GM12865 (cell line): ENCODE data around the gene GOLPH3.
A peak's percentile ranks its signal among the peaks of the same experiment; 100 is the strongest.
"Not testable (repeated sequence)": the region's sequence is repeated elsewhere in the genome, so short reads cannot be mapped to it uniquely, and the experiment has no call there.

Source experiments
- DNase-seq: peaks from one replicate; pipeline ENCODE4 v3.0.0; 2010; ENCODE audit warnings: low read depth
- H3K4me3 ChIP-seq: 2 replicates; pipeline ENCODE4 v1.5.1; 2011; ENCODE audit warnings: mild to moderate bottlenecking, low read depth, low read length, control low read depth
- CTCF ChIP-seq: IDR thresholded peaks from 2 replicates; pipeline ENCODE4 v1.5.1; 2011; ENCODE audit warnings: low read length, control low read depth, low read depth, inconsistent platforms; ENCODE audit not compliant: insufficient read depth; ENCODE audit errors: missing control alignments

The GOLPH3 gene

GRCh38 chr5:32127711-32128110 lies 46.4 kb downstream of the GOLPH3 start:
- no peak overlapping the region for H3K4me3 ChIP-seq
- no peak for DNase-seq
- TF ChIP-seq CTCF: no peak

GRCh38 chr5:32126691-32127090 lies 47.4 kb downstream of the GOLPH3 start:
- no peak for TF ChIP-seq CTCF
- no peak for DNase-seq
- no peak overlapping the region for H3K4me3 ChIP-seq

- no peak for TF ChIP-seq CTCF
- DNase-seq: no peak
- H3K4me3 ChIP-seq: no peak overlapping the region
Measured at GRCh38 chr5:32123889-32124676, 50.0 kb downstream of the GOLPH3 start.

GRCh38 chr5:32123058-32123805 lies 50.9 kb downstream of the GOLPH3 start:
- peak; percentile 34 for DNase-seq
- no peak for TF ChIP-seq CTCF
- no peak overlapping the region for H3K4me3 ChIP-seq

GRCh38 chr5:32118922-32119321 lies 55.2 kb downstream of the GOLPH3 start:
- not testable (repeated sequence) for H3K4me3 ChIP-seq, DNase-seq

- DNase-seq: no peak
- TF ChIP-seq CTCF: no peak
- H3K4me3 ChIP-seq: no peak overlapping the region
Measured at GRCh38 chr5:32116574-32117313, 57.4 kb downstream of the GOLPH3 start.

- no peak overlapping the region for H3K4me3 ChIP-seq
- no peak for DNase-seq
- TF ChIP-seq CTCF: no peak
Measured at GRCh38 chr5:32115985-32116384, 58.1 kb downstream of the GOLPH3 start.
